Keratinocyte (primary cell): ENCODE results near the gene ANKRD34A. TPM values are rescaled to one million over a fixed set of nuclear protein-coding genes. Genes with fewer than 3 reads are reported as not detected.

Source experiments
- DNase-seq: peaks from one replicate; pipeline ENCODE4 v3.0.0-alpha.2; 2011; ENCODE audit warnings: low read depth, missing footprints, low spot score
- FAIRE-seq: peaks from 2 replicates; lab custom pipeline; 2011; peaks lifted over from hg19 to GRCh38; lab: Jason Lieb, UNC
- H2AFZ ChIP-seq: 2 replicates; pipeline ENCODE4 v1.6.0; 2012; ENCODE audit warnings: low read length, control low read depth, inconsistent platforms; ENCODE audit not compliant: control insufficient read depth
- H3K27ac ChIP-seq: 2 replicates; pipeline ENCODE4 v1.5.1; 2011; ENCODE audit warnings: low read length; ENCODE audit not compliant: control insufficient read depth, insufficient read depth
- H3K27me3 ChIP-seq: 3 replicates; pipeline ENCODE4 v1.6.0; 2011; ENCODE audit warnings: low read length; ENCODE audit not compliant: control insufficient read depth, insufficient read depth; ENCODE audit errors: extremely low read depth
- H3K36me3 ChIP-seq, 2 experiments: 2 replicates in 1 of 2; 3 replicates in 1 of 2; pipeline ENCODE4 v1.5.1; 2011; ENCODE audit warnings: low read length in 2 of 2, mild to moderate bottlenecking in 1 of 2; ENCODE audit not compliant: control insufficient read depth in 2 of 2, insufficient read depth in 2 of 2; ENCODE audit errors: extremely low read depth in 1 of 2
- H3K4me1 ChIP-seq: 3 replicates; pipeline ENCODE4 v1.5.1; 2011; ENCODE audit warnings: low read length; ENCODE audit not compliant: control insufficient read depth, insufficient read depth; ENCODE audit errors: extremely low read depth
- H3K4me2 ChIP-seq: 3 replicates; pipeline ENCODE4 v1.6.0; 2011; ENCODE audit warnings: low read depth, low read length; ENCODE audit not compliant: control insufficient read depth, insufficient read depth; ENCODE audit errors: extremely low read depth
- H3K4me3 ChIP-seq, 3 experiments: fragments of 200-600 bp in 1 of 3; sonication (generic) in 1 of 3; 2 replicates in 2 of 3; 3 replicates in 1 of 3; pipeline ENCODE4 v1.5.1; 2011 to 2016; ENCODE audit warnings: low read length in 3 of 3, mild to moderate bottlenecking in 3 of 3, control low read depth in 2 of 3, inconsistent platforms in 1 of 3, low read depth in 1 of 3, mixed read lengths in 1 of 3, mixed run types in 1 of 3, moderate library complexity in 1 of 3; ENCODE audit not compliant: control insufficient read depth in 2 of 3, insufficient read depth in 2 of 3; ENCODE audit errors: extremely low read depth in 1 of 3
- H3K79me2 ChIP-seq: 2 replicates; pipeline ENCODE4 v1.6.0; 2012; ENCODE audit warnings: low read length; ENCODE audit not compliant: control insufficient read depth, insufficient read depth
- H3K9ac ChIP-seq: 3 replicates; pipeline ENCODE4 v1.6.0; 2011; ENCODE audit warnings: low read length; ENCODE audit not compliant: control insufficient read depth, insufficient read depth; ENCODE audit errors: extremely low read depth
- H3K9me1 ChIP-seq: 3 replicates; pipeline ENCODE4 v1.6.0; 2011; ENCODE audit warnings: low read length; ENCODE audit not compliant: control insufficient read depth, insufficient read depth; ENCODE audit errors: extremely low read depth
- H3K9me3 ChIP-seq: 2 replicates; pipeline ENCODE4 v1.5.1; 2012; ENCODE audit warnings: low read depth, low read length; ENCODE audit not compliant: control insufficient read depth
- H4K20me1 ChIP-seq: 3 replicates; pipeline ENCODE4 v1.6.0; 2011; ENCODE audit warnings: low read length; ENCODE audit not compliant: control insufficient read depth, insufficient read depth; ENCODE audit errors: extremely low read depth
- CTCF ChIP-seq, 3 experiments: IDR thresholded peaks in 1 of 3; conservative IDR thresholded peaks in 1 of 3; optimal IDR thresholded peaks in 1 of 3; 2 replicates in 2 of 3; 3 replicates in 1 of 3; pipeline versions ENCODE3 to v1.5.1; 2011; ENCODE audit warnings: low read length in 3 of 3, mild to moderate bottlenecking in 3 of 3, moderate library complexity in 2 of 3, control low read depth in 1 of 3, inconsistent platforms in 1 of 3; ENCODE audit not compliant: insufficient read depth in 2 of 3; ENCODE audit errors: extremely low read depth in 1 of 3
- EZH2 ChIP-seq: IDR thresholded peaks from one replicate; pipeline ENCODE4 v1.6.1; 2012; ENCODE audit warnings: inconsistent platforms, mild to moderate bottlenecking, low read length, moderate library complexity
- dilution Hi-C: fragments of 300-500 bp; cut with MboI; formaldehyde crosslinking; loops from one replicate; pipeline ENCODE4 v1.7.0; 2020; ENCODE audit warnings: low sequenced_read_pairs; ENCODE audit not compliant: extremely low pct_ligation_motif_present
- polyA plus RNA-seq, 5 experiments: library from polyadenylated mRNA; depleted of rRNA in 3 of 5; stranded (reverse) in 3 of 5; stranded (forward) in 1 of 5; unstranded in 1 of 5; fragments of >200 nt; gene quantifications; 1 replicate in 1 of 5; 2 replicates in 3 of 5; 3 replicates in 1 of 5; pipeline versions ENCODE4 v1.2.1 to v1.2.3, GENCODE V29; 2011 to 2012; ENCODE audit warnings: missing spikeins in 2 of 5, low read depth in 1 of 5, low replicate concordance in 1 of 5

Gene ANKRD34A
- polyA plus RNA-seq, 1 donor (not counting 4 experiments of a cell fraction or from before 2014, with no cell fraction given), result 0.83 TPM

- Histone ChIP-seq H3K36me3 (no peaks in the 10 kb centered on the region), H3K4me3 (peak overlapping the region; percentile 66 to 82 (median 74)), H3K4me1 (peaks cover 29% of the 10 kb centered on the region), H3K9me3 (no peaks in the 10 kb centered on the region), H2AFZ (peak overlapping the region; percentile 88), H3K27ac (peak overlapping the region; percentile 45), H3K27me3 (no peaks in the 10 kb centered on the region), H4K20me1 (no peaks in the 10 kb centered on the region), H3K4me2 (peak overlapping the region; percentile 98), H3K9ac (peak overlapping the region; percentile 80), H3K79me2 (peaks cover 12% of the 10 kb centered on the region), H3K9me1 (no peaks in the 10 kb centered on the region)
- FAIRE-seq (no peak), DNase-seq (no peak)
- dilution Hi-C loops, result no loop called here
- TF ChIP-seq EZH2 (no peak), CTCF (optimal IDR thresholded peaks at IDR 0.05 in 1 of 3, IDR thresholded peaks at IDR 0.05 in 1 of 3, conservative IDR thresholded peaks at IDR 0.05 in 1 of 3; ENCODE audit: extremely low read depth in 1 of 3, insufficient read depth in 2 of 3, low read length in 3 of 3) (no peak)
Observed at GRCh38 chr1:145956361-145956760, 8.0 kb downstream of the ANKRD34A start.

GRCh38 chr1:145955436-145955835, 8.9 kb downstream of the ANKRD34A start:
- peaks cover 20% of the 10 kb centered on the region for H3K4me1 ChIP-seq
- H3K9ac ChIP-seq, result no peak overlapping the region
- no peak for DNase-seq
- no peak overlapping the region for H2AFZ ChIP-seq
- dilution Hi-C loops, result no loop called here
- no peaks in the 10 kb centered on the region for H3K9me3 ChIP-seq
- H3K4me3 ChIP-seq, result no peak overlapping the region
- H3K27ac ChIP-seq, result no peak overlapping the region
- H3K27me3 ChIP-seq, result no peaks in the 10 kb centered on the region
- peaks cover 12% of the 10 kb centered on the region for H3K79me2 ChIP-seq
- H4K20me1 ChIP-seq, result no peaks in the 10 kb centered on the region
- FAIRE-seq, result no peak
- no peak overlapping the region for H3K4me2 ChIP-seq
- H3K9me1 ChIP-seq, result no peaks in the 10 kb centered on the region
- no peaks in the 10 kb centered on the region for H3K36me3 ChIP-seq
- TF ChIP-seq CTCF (optimal IDR thresholded peaks at IDR 0.05 in 1 of 3, IDR thresholded peaks at IDR 0.05 in 1 of 3, conservative IDR thresholded peaks at IDR 0.05 in 1 of 3; ENCODE audit: extremely low read depth in 1 of 3, insufficient read depth in 2 of 3, low read length in 3 of 3) (no peak), EZH2 (no peak)
